GM19463 (cell line): ENCODE measurements around the gene EXOC4.

Experiments
- ATAC-seq: cut with Tn5 transposase; IDR thresholded peaks from one replicate; pipeline ENCODE4 v1.9.1; 2021; ENCODE audit warnings: mild to moderate bottlenecking, moderate library complexity; ENCODE audit not compliant: unreplicated experiment

EXOC4 gene

GRCh38 chr7:133654547-133654946 is 401.7 kb downstream of the EXOC4 start:
- no peak for ATAC-seq

GRCh38 chr7:133662276-133662675 is 409.4 kb downstream of the EXOC4 start:
- no peak for ATAC-seq

GRCh38 chr7:133662830-133663229 is 410.0 kb downstream of the EXOC4 start:
- no peak for ATAC-seq

- ATAC-seq, result no peak
These were observed 411.6 kb downstream of the EXOC4 start for GRCh38 chr7:133664528-133664927.

- no peak for ATAC-seq
These were observed 415.6 kb downstream of the EXOC4 start for GRCh38 chr7:133668296-133669060.

- ATAC-seq, result no peak
These were observed 416.2 kb downstream of the EXOC4 start for GRCh38 chr7:133669061-133669455.

GRCh38 chr7:133670250-133670649 is 417.4 kb downstream of the EXOC4 start:
- no peak for ATAC-seq

GRCh38 chr7:133672866-133673265 is 420.0 kb downstream of the EXOC4 start:
- no peak for ATAC-seq

GRCh38 chr7:133674079-133674763 is 421.3 kb downstream of the EXOC4 start:
- no peak for ATAC-seq

GRCh38 chr7:133675510-133676218 is 422.8 kb downstream of the EXOC4 start:
- no peak for ATAC-seq

GRCh38 chr7:133676805-133677370 is 424.0 kb downstream of the EXOC4 start:
- no peak for ATAC-seq

GRCh38 chr7:133678137-133678814 is 425.4 kb downstream of the EXOC4 start:
- ATAC-seq, result no peak

- no peak for ATAC-seq
These were observed 427.1 kb downstream of the EXOC4 start for GRCh38 chr7:133679977-133680376.

GRCh38 chr7:133681529-133681928 is 428.7 kb downstream of the EXOC4 start:
- ATAC-seq, result no peak

- no peak for ATAC-seq
These were observed 429.7 kb downstream of the EXOC4 start for GRCh38 chr7:133682364-133683181.

GRCh38 chr7:133683182-133683454 is 430.2 kb downstream of the EXOC4 start:
- ATAC-seq, result no peak

- ATAC-seq, result no peak
These were observed 435.8 kb downstream of the EXOC4 start for GRCh38 chr7:133688483-133689239.

- no peak for ATAC-seq
These were observed 437.9 kb downstream of the EXOC4 start for GRCh38 chr7:133690740-133691139.

GRCh38 chr7:133691727-133692610 is 439.1 kb downstream of the EXOC4 start:
- ATAC-seq, result no peak
